Activated gamma-delta T cell (primary cell): ENCODE results near the gene TBCCD1.
"Not testable (repeated sequence)": the region's sequence is repeated elsewhere in the genome, so short reads cannot be mapped to it uniquely, and the experiment has no call there.

Source experiments
- DNase-seq: peaks from one replicate; lab custom pipeline; 2025; lab: John Stamatoyannopoulos, UW

Gene TBCCD1

GRCh38 chr3:186552408-186553031, 14.6 kb downstream of the TBCCD1 start:
- DNase-seq = no peak

- DNase-seq = no peak
These were observed 15.8 kb downstream of the TBCCD1 start for GRCh38 chr3:186551387-186551786.

- no peak for DNase-seq
These were observed 17.6 kb downstream of the TBCCD1 start for GRCh38 chr3:186549497-186549896.

- DNase-seq = no peak
These were observed 22.9 kb downstream of the TBCCD1 start, which contains the start of gene CRYGS for GRCh38 chr3:186544281-186544680. Gene CRYGS, minus strand, starts transcription at chr3:186544380. Its CDS starts 54 bp downstream, at chr3:186544326.

GRCh38 chr3:186540835-186541226, 26.3 kb downstream of the TBCCD1 start:
- no peak for DNase-seq

GRCh38 chr3:186540221-186540834, 26.8 kb downstream of the TBCCD1 start:
- no peak for DNase-seq

GRCh38 chr3:186538779-186539178, 28.4 kb downstream of the TBCCD1 start:
- no peak for DNase-seq

GRCh38 chr3:186536883-186537844, 30.0 kb downstream of the TBCCD1 start:
- DNase-seq = no peak

GRCh38 chr3:186534113-186534669, 32.9 kb downstream of the TBCCD1 start:
- DNase-seq = no peak

- no peak for DNase-seq
These were observed 34.5 kb downstream of the TBCCD1 start for GRCh38 chr3:186532598-186533072.

GRCh38 chr3:186531694-186532093, 35.4 kb downstream of the TBCCD1 start:
- not testable (repeated sequence) for DNase-seq

- no peak for DNase-seq
These were observed 36.7 kb downstream of the TBCCD1 start for GRCh38 chr3:186530415-186530814.

- no peak for DNase-seq
These were observed 37.7 kb downstream of the TBCCD1 start for GRCh38 chr3:186529201-186529999.

GRCh38 chr3:186526256-186526606, 40.9 kb downstream of the TBCCD1 start:
- DNase-seq = no peak

- no peak for DNase-seq
These were observed 41.5 kb downstream of the TBCCD1 start for GRCh38 chr3:186525369-186526255.

- no peak for DNase-seq
These were observed 42.5 kb downstream of the TBCCD1 start for GRCh38 chr3:186524616-186525015.

- DNase-seq = no peak
These were observed 43.7 kb downstream of the TBCCD1 start for GRCh38 chr3:186523434-186523833.

- no peak for DNase-seq
These were observed 44.1 kb downstream of the TBCCD1 start for GRCh38 chr3:186523022-186523421.

GRCh38 chr3:186520957-186521842, 45.9 kb downstream of the TBCCD1 start:
- DNase-seq = no peak
